ENCODE measurements around the gene KIFC3. TPM values are rescaled to one million over a fixed set of nuclear protein-coding genes. Genes with fewer than 3 reads are reported as not detected.

Gene KIFC3
- total RNA-seq, 1 donor from 2014 or later: 96.9 TPM

DNA sequence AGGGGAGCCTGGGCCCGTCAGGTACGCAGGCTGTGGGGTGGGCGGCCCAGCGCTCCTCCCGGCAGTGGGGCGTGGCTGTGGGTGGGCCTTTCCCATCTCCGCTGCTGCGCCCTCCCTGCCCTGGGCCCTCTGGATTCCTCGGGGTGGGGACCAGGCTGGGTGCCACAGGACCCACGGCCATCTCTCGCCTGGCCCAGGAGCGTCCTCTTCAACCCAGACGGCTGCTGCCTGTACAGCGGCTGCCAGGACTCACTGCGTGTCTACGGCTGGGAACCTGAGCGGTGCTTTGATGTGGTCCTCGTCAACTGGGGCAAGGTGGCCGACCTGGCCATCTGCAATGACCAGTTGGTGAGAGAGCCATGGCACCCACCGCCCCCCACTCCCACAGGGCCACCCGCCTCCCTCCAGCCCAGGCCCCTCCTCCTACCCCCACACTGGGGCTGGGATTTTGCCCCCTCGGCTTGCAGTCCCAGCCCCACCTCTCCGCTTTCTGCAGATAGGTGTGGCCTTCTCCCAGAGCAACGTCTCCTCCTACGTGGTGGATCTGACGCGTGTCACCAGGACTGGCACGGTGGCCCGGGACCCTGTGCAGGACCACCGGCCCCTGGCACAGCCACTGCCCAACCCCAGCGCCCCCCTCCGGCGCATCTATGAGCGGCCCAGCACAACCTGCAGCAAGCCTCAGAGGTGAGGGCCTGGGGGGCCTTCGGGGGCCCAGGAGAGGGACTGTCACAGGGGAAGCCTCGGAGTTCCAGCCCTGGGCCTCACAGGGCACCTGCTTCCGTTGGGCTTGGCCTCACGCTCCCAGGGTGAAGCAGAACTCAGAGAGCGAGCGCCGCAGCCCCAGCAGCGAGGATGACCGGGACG, 49.5 kb downstream of the KIFC3 start:
- Histone ChIP-seq H3K36me3 (ENCODE audit: insufficient read depth, low read length) (no peaks in the 10 kb centered on the region), H3K27ac (ENCODE audit: low read depth, low read length) (no peak overlapping the region), H3K27me3 (ENCODE audit: insufficient read depth, low read length) (no peaks in the 10 kb centered on the region), H3K9me3 (ENCODE audit: insufficient read depth, low read depth, low read length) (no peaks in the 10 kb centered on the region), H3K4me2 (ENCODE audit: low read length) (no peak overlapping the region), H3K9ac (ENCODE audit: low read length) (no peak overlapping the region), H3K4me3 (ENCODE audit: insufficient read depth, low read depth, low read length) (no peak overlapping the region), H3K4me1 (ENCODE audit: insufficient read depth, low read length) (no peaks in the 10 kb centered on the region), H4K20me1 (ENCODE audit: insufficient read depth, low read length) (peaks cover 19% of the 10 kb centered on the region), H2AFZ (ENCODE audit: low read depth, low read length) (no peak overlapping the region), H3K79me2 (ENCODE audit: insufficient read depth, low read length) (no peaks in the 10 kb centered on the region)
- no peak for FAIRE-seq
- DNase-seq (ENCODE audit: low read depth): no peak
- Mint-ChIP-seq H3K4me1 (ENCODE audit: low read depth, unreplicated experiment) (peaks cover 2% of the 10 kb centered on the region), H3K27me3 (ENCODE audit: low read depth, unreplicated experiment) (no peaks in the 10 kb centered on the region), H3K4me3 (ENCODE audit: unreplicated experiment) (no peak overlapping the region), H3K27ac (ENCODE audit: unreplicated experiment) (no peak overlapping the region), H3K9me3 (ENCODE audit: unreplicated experiment) (no peaks in the 10 kb centered on the region), H3K36me3 (ENCODE audit: low read depth, unreplicated experiment) (peaks cover 15% of the 10 kb centered on the region)
- TF ChIP-seq EZH2 (IDR thresholded peaks at IDR 0.05; ENCODE audit: insufficient read depth, low read length): no peak
- TF ChIP-seq CTCF (IDR thresholded peaks at IDR 0.05; ENCODE audit: insufficient read depth, low read depth, low read length): no peak

- no peak for FAIRE-seq
- Histone ChIP-seq H3K36me3 (ENCODE audit: insufficient read depth, low read length) (no peaks in the 10 kb centered on the region), H3K4me1 (ENCODE audit: insufficient read depth, low read length) (no peaks in the 10 kb centered on the region), H3K9ac (ENCODE audit: low read length) (no peak overlapping the region), H2AFZ (ENCODE audit: low read depth, low read length) (no peak overlapping the region), H3K27ac (ENCODE audit: low read depth, low read length) (no peak overlapping the region), H3K27me3 (ENCODE audit: insufficient read depth, low read length) (no peaks in the 10 kb centered on the region), H3K79me2 (ENCODE audit: insufficient read depth, low read length) (no peaks in the 10 kb centered on the region), H3K4me2 (ENCODE audit: low read length) (no peak overlapping the region), H4K20me1 (ENCODE audit: insufficient read depth, low read length) (peaks cover 14% of the 10 kb centered on the region), H3K4me3 (ENCODE audit: insufficient read depth, low read depth, low read length) (no peak overlapping the region), H3K9me3 (ENCODE audit: insufficient read depth, low read depth, low read length) (no peaks in the 10 kb centered on the region)
- H3K27ac Mint-ChIP-seq (ENCODE audit: unreplicated experiment): no peak overlapping the region
- TF ChIP-seq CTCF (IDR thresholded peaks at IDR 0.05; ENCODE audit: insufficient read depth, low read depth, low read length) (no peak), EZH2 (IDR thresholded peaks at IDR 0.05; ENCODE audit: insufficient read depth, low read length) (no peak)
- no peak overlapping the region for H3K4me3 Mint-ChIP-seq (ENCODE audit: unreplicated experiment)
- H3K9me3 Mint-ChIP-seq (ENCODE audit: unreplicated experiment): no peaks in the 10 kb centered on the region
- H3K4me1 Mint-ChIP-seq (ENCODE audit: low read depth, unreplicated experiment): peaks cover 2% of the 10 kb centered on the region
- no peak for DNase-seq (ENCODE audit: low read depth)
- no peaks in the 10 kb centered on the region for H3K27me3 Mint-ChIP-seq (ENCODE audit: low read depth, unreplicated experiment)
- H3K36me3 Mint-ChIP-seq (ENCODE audit: low read depth, unreplicated experiment): peaks cover 17% of the 10 kb centered on the region
Measured at GRCh38 chr16:57752203-57752580, 50.1 kb downstream of the KIFC3 start.
